HG03460 (cell line): Measurements from ENCODE around the gene ESYT1.

Experiments used
- ATAC-seq: cut with Tn5 transposase; IDR thresholded peaks from one replicate; pipeline ENCODE4 v1.9.1; 2021; ENCODE audit not compliant: unreplicated experiment

ESYT1 gene

GRCh38 chr12:56172839-56173238, 44.8 kb downstream of the ESYT1 start:
- no peak for ATAC-seq

- no peak for ATAC-seq
These were observed 50.3 kb downstream of the ESYT1 start for GRCh38 chr12:56178347-56178746.

- ATAC-seq: no peak
These were observed 58.9 kb downstream of the ESYT1 start for GRCh38 chr12:56186957-56187356.

- ATAC-seq: no peak
These were observed 60.2 kb downstream of the ESYT1 start for GRCh38 chr12:56188131-56188777.

GRCh38 chr12:56188778-56189098, 60.7 kb downstream of the ESYT1 start:
- ATAC-seq: no peak

- ATAC-seq: peak; percentile 65
These were observed 61.2 kb downstream of the ESYT1 start, which contains the start of gene SMARCC2 for GRCh38 chr12:56189099-56189917. TSS of gene SMARCC2 (minus strand) at chr12:56189483. CDS start at chr12:56189461, 22 bp downstream.

GRCh38 chr12:56189918-56190694, 62.0 kb downstream of the ESYT1 start:
- peak; percentile 32 for ATAC-seq

- no peak for ATAC-seq
These were observed 62.7 kb downstream of the ESYT1 start for GRCh38 chr12:56190695-56191155.

GRCh38 chr12:56192582-56192981, 64.5 kb downstream of the ESYT1 start:
- no peak for ATAC-seq

- no peak for ATAC-seq
These were observed 65.0 kb downstream of the ESYT1 start for GRCh38 chr12:56193025-56193578.
